GM18868 (cell line): ENCODE results near the gene ZMAT5.

Experiments used
- ATAC-seq: cut with Tn5 transposase; IDR thresholded peaks from one replicate; pipeline ENCODE4 v1.9.1; 2021; ENCODE audit warnings: mild to moderate bottlenecking, moderate library complexity; ENCODE audit not compliant: unreplicated experiment

ZMAT5 gene, protein sequence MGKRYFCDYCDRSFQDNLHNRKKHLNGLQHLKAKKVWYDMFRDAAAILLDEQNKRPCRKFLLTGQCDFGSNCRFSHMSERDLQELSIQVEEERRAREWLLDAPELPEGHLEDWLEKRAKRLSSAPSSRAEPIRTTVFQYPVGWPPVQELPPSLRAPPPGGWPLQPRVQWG

DNA sequence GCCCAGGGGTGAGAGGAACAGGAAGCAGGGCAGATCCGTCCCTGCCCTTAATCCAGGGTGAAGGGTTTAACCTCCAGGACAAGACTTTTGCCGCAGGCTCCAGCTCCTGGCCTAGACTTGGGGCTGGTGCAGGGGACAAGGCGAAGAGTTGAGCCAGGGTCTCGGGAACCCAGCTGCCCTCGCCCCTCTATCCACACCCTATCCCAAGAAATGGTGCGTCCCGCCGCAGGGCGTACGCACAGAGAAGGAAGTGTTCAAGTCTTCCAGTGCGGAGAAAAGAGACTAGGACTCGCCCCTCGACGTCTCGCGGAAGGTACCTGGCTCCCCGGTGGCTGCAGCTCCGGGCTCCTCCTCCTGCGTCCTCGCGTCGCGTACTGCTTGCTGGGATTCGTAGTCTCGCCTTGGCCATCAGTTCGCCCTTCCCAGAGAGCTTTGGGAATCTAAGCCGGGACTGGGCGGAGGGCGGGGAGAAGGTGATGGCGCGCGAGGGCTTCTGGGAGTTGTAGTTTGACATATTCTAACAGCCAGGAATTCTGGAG is at the start of gene ZMAT5:
Gene ZMAT5, minus strand, starts transcription at position 376 of the 539 bp plus-strand sequence. CDS start 18,463 bp downstream, outside the sequence.
- peak; percentile 85 for ATAC-seq

DNA sequence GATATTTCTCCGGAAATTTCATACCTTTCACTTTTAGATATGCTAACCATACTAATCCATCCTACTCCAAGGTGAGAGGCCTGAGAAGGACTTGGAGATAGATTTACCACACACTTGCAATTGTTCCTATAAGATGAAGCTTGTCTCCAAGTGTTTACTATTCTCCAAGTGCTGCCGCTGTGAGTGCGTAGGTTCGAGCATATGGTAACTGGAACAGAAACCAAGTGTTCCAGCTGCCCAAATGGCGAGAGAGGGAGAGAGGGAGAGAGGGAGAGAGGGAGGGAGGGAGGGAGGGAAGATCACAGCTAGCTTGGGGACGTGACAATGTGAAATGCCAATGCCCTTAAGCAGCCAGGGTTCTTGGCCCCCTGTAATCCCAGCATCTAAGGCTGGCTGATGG is 49.7 kb upstream of the ZMAT5 start:
- no peak for ATAC-seq

DNA sequence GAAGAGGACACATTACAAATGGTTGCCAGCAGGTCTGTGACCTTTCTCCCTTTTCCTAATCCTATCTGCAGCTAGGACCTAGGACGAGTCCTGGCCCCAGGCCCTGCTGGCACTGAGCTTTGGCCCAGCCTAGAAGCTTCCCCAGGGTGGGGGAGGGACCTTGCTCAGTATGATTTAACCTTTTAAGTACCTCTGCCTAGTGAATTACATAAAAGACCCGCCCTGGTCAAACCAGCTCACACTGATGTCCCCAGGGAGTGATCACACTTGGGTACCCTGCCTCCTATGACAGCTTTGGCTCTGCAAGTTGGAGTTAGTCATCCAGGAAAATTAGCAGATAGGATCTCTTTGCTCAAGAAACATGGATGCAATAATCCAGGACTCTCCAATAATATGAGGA is 49.3 kb upstream of the ZMAT5 start:
- no peak for ATAC-seq

DNA sequence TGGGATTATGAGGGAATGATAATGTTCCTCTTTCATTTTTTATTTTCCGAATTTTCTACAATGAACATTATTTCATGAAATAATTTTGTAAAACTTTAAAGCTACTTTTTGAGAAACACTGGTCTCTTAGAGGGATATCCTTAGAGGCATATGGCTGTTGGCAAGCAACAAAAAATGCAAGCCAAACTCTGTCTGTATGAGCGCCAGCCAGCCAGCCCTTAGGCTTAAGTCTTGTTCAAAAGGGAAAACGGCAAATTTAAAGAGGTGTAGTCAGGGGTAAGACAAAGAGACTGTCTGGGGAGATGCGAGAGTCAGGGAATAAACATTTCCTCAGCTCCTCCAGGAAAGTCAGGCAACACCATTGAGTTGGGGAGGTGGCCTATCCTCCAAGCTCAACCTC is 48.8 kb upstream of the ZMAT5 start:
- ATAC-seq: no peak

DNA sequence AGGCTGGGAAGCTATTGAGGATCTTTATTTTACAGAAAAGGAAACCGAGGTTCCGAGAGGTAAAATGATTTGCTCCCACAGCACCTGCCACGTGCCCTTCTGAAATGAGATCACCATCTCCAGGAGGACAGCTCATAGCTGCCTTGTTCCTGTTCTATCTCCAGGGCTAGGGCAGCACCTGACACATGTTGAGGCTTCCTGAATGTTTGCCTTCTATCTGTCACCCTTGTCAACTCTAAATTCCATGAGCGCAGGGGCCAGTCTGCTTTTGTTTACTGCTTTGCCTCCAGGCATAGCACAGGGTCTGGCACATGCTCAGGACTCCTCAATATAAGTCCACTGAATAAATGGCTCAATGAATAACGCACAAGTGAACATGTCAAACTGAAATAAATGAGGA is 47.2 kb upstream of the ZMAT5 start:
- no peak for ATAC-seq

DNA sequence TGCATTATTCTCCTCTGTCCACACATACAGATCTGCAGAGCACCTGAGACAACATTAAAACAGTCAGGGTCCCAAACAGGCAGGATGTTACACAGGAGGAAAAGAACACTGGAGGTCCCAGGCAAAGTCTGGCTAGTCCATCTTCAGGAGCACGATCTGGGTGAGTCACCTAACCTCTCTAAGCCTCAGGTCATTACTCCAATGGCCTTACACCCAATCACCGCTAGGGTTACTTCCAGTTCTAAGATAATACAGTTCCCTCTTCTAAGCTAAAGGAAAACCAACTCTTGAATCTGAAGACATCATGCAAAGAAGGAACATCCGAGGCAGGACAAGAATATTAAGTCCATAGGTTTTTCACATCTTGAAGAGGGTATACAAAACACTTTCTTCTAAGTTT is 46.8 kb upstream of the ZMAT5 start:
- no peak for ATAC-seq

DNA sequence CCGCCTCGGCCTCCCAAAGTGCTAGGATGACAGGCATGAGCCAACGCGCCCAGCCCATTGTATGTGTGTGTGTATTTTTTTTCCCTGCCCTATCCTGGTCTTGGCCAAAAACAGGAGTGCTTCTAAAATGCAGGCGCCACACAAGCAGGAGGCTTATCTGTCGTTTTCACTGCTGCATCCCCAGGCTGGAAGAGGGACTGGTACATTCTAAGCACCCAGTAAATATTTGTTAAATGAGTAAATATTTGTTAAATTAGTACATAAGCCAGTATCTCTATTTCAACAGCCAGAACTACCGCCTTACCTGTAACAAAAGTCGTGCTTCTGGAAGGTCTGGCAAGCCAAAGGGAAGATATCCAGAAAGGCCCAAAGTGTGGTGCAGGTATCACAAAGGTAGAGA is 46.3 kb upstream of the ZMAT5 start:
- no peak for ATAC-seq

DNA sequence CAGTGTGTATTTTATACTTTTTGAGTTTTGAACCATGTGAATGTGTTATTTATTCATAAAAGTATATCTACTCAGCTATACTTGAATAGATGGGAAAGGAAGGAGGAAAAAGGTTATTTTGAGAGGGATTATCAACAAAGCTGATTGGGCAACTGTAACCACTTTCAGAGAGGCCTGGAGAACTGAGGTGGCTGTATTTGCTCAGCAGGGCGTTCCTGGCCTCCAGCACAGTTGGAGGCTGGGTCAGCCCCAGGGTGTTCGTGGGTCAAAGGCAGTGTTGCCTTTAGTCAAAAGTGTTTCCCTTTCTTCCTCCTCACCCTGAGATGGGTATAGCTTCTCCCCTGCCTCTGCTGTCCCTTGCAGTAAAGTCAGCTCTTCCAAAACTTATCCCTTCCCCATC is 44.6 kb upstream of the ZMAT5 start:
- no peak for ATAC-seq

DNA sequence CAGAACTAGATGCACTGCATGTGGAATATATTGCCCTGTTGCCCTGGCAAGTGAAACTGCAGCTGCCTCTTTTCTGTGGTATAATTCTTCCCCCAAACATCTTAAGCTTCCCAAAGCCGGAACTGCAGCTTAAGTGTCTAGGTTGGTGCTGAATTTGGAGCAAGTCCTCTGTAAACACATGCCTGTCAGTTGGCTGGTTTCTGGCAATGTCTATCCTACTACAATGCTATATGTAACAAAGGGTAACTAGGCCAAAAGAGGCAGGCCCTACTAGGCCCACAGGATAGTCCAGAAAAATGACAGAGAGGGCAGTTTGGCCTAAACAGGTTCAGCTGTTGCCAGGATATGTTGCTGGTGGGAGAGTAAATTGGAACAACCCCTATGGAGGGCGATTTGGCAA is 43.4 kb upstream of the ZMAT5 start:
- no peak for ATAC-seq

DNA sequence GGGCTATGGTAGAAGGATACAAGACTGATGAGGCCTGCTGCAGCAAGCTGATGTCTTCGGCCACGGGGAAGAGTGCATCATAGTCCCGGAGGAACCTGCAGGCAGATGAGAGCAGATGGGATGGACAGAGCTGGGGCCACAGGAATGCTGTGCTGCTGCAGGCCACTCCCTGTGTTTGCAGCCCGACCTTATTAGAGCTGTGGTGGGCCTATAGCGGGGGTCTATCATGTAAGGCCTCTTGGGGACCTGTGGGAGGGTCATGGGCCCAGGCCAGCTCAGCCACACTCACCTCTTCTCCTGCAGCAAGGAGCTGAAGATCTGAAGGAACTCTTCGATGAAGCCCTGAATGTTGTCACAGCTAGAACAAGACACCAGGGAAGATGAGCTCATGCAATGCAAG is 39.4 kb upstream of the ZMAT5 start:
- no peak for ATAC-seq

DNA sequence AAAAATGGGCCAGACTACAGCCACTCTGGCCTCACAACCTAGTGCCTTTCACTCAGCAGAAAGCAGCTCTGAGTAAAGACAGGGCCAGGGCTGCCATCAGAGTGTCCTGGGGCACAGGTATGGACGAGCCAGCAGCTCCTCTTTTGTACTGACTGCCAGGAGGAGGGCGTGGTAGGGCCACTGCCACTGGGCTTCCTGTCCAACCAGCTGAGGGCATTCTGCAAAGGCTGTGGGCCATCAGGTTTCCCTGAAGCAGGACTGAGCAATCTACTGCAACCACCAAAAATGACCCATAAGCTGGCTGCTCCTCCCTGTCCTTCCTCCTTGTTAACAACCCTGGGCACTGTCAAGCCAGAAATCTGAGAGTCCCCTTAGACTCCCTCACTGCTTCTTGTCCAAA is 38.2 kb upstream of the ZMAT5 start:
- no peak for ATAC-seq

DNA sequence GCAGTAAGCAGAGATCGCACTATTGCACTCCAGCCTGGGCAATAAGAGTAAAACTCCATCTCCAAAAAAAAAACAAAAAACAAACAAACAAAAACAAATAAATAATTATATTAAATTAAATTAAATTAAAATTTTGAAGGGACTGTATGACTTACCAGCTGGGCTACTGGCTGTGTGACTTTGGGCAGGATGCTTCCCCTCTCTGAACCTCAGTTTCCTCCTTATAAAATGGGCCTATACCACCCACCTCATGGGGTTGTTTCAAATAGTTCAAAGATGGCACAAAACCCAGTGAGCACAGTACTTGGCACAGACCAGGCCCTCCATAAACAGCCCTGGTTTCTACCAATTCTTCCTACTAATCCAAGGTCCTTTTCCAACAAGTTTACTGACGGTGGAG is 36.4 kb upstream of the ZMAT5 start:
- no peak for ATAC-seq

DNA sequence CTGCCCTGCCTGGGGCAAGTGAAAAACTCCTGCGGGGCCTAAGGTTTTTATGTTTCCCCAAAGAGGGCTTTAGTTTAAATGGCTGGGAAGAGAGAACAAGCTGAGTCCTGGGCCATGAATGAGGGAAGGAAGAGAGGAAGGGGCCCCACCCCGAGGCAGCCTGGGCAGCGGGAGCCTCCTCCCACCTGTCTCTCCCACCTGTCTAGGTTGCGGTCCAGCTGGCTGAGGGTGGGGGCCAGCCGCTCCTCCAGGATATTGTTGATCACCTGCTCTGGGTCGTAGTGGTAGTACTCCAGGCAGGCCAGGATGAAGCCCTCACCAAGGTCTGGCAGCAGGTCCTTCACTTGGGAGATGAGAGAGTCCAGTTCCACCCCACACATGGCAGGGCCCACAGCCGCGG is 35.0 kb upstream of the ZMAT5 start:
- ATAC-seq: no peak

DNA sequence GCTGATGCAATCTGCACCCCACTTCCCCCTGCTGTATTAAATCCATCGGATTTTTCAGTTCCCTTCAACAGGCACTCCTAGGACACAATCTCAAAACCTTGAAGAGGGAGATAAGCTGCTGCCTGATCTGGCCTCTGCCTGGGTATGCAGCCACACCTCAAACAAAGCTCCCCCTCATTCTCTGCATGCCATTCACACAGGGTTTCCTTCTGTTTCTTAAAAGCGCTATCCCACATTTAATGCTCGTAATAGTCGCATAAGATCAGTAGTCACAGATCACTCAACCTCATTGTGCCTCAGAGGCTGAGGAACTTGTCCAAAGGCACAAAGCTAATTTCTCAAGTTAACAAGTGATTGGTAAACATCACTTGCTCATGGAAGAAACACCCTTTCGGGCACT is 34.3 kb upstream of the ZMAT5 start:
- no peak for ATAC-seq

DNA sequence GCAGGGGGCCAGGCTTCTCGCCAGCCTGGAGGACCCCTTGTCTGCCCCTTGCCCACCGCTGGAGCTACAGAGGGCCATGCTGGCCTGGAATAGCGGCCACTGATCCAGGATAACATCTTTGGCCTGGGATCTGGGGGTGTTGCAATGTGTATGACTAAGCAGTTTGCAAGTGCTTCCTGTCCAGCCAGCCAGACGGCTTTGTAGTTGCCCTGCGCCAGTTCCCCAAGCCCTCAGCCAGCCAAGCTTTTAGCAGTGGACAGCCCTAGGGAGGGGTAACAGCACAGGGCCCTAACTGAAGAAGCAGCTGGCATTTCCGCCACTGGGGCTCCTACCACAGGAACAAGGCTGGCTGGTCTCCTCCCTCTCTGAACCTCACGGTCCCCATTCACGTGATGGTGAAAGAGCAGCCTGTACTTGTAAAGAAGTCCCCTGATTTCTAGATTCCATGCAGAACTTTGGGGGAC is 32.4 kb upstream of the ZMAT5 start:
- ATAC-seq: no peak

DNA sequence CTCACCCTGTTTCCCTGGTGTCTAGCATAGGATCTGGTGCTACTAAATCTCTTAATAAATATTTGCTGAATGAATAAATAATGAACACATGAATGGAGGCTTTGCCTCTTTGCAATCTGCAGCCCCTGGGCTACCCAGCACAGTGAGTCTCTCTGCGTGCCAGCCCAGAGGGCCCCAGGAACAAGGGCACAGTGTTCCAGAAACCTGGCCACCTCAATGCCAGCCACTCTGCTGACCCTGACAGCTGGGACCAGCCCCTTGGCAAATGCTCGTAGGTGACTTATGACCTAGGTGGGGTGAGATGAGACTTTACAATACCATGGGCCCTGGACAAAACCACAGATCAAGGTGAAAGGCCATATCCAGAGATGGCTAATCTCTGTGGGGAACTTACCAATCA is 32.0 kb upstream of the ZMAT5 start:
- ATAC-seq: no peak

DNA sequence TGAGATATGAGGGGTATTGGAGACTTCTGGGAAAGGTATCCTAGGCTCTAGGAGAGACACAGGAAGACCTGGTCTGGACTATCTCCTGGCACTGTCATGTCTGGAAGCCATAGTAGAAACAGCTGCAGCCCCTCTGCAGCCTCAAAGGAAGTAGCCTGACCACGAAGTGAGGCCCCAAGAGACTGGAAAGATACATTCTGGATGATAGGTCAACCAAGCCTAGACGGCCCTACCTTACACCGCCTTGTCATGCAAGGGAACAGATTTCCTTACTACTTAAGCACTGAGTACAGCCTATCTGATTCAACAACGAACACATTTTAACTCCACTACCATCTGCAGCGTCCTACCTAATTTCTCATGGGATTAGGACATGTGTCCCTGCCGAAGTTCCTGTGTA is 31.5 kb upstream of the ZMAT5 start:
- ATAC-seq: no peak

DNA sequence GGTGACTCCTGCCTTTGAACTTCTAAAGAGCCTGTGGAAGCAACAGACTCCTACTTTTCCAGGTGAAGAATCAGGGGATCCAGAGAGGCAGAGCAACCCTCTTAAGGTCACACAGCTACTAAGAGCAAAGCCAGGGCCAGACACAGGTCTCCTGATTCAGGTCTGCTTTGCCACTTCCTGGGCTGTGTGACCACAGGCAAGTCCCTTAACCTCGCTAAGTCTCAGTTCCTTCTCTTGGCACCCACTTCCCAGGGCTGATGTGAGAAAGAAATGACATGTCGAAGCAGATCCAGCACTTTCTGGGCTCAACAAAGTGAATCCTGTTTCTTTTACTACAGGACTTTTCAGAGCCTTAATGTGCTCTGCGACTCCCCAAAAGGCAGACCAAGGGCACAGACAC is 30.5 kb upstream of the ZMAT5 start:
- peak; percentile 49 for ATAC-seq

DNA sequence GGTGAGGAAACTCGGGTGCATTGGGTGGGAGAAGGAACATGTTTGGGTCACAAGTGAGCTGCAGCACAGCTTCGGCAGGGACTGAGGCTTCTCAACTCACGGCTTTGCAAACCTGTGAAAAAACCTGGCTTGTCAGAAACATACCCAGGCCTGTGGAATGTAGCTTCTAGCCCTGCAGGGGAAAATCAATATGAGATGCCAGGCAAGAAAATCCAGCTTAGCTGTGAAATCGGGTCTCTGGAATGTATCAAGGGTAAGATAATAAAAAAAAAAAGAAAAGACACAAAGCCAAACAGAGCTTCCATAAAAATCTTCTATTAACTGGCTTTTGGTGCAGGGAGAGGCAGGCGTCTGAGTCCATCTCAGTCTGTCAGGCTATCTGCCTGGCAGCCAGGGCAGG is 28.9 kb upstream of the ZMAT5 start:
- no peak for ATAC-seq

DNA sequence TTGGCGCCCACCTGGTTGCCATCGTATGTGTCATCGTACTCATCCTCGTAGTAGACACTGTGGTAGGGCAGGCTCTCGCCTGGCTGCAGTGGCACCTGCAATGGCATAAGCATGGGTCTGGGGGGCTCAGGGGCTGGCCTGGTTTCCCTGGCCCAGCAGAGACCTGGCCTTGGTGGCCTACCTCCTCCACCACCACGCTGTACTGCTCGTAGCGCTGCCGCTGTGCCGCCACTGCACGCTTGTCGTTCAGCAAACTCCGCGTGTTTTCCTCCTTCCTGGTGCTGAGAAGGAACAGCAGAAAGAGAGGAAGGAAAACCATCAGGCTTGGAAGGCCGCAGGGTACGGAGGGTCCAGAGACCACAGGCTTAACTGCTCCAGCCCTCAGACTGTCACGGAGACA is 26.6 kb upstream of the ZMAT5 start:
- ATAC-seq: no peak

DNA sequence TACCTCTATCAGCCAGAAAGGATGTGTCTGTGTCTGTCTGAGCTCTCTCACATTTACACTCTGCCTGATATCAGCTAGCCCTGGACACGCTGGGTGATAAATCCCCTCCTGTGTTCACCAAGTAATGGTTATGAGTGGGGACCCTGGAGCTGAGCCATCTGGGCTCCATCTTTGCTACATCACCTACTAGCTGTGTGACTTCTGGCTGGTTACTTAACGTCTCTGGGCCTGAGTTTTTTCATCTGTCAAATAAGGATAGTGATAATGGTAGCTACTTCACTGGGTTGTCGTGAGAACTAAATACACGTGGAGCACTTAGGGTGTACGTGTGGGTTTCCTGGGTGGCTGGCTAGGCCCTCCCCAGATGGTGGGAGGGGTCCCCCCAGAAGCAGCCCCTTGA is 23.3 kb upstream of the ZMAT5 start:
- ATAC-seq: no peak

DNA sequence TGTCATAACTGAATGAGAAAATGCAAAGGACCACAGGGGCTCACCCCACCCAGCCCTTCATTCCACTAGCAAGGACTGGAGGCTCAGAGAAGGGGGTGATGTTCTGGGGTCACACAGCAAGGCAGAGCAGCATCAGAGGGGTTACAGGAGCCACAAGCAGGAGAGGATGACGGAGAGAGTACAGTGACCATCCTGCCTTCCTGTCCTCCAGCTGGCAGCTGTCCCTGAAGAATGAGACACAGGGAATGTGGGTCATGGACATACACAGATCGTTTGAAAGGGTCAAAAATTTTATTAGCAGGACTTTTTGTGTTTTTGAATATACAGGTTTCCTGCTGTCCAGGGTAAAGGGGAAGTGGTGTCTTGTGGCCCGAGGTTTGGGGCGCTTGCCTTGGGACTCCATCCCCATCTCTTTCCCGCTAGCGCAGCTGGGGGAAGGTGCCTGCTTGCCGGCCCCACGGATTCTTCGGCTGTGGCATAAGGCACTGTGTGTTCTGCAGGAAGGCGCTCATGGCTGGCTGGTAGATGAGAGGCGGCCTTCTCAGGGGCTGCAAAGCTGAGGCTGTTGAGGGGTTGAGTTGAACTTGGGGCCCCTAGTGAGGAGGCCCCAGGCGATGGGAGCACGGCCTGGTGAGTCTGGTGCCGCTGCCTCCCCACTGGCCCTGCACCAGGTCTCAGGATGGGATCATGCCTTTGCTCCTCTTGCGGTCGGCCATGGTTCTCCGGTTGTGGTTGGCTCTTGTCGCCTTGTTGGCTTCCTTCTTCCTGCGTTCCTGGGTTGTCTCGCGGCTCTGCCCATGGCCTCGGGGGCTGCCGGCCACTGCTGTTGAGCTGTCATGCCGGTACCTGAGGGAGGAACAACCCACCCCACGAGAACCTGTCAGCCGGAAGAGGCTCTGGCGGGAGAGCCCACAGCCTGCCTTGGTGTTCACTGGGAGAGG is 21.8 kb upstream of the ZMAT5 start:
- no peak for ATAC-seq
